Kidney (tissue), 14 donors: ENCODE measurements around the gene DENND5B. TPM values are rescaled to one million over a fixed set of nuclear protein-coding genes. Genes with fewer than 3 reads are reported as not detected.

Source experiments
- DNase-seq, 5 donors: peaks; one replicate each; pipeline ENCODE4 v3.0.0-alpha.2; 2013 to 2020
- FAIRE-seq: peaks from 2 replicates; lab custom pipeline; 2012; peaks lifted over from hg19 to GRCh38; lab: Jason Lieb, UNC
- H3K27ac ChIP-seq, 2 donors: one replicate each; pipeline ENCODE4 v1.7.0; 2013; ENCODE audit warnings: low read depth in 2 of 2, low read length in 2 of 2, inconsistent platforms in 1 of 2
- H3K27me3 ChIP-seq: one replicate; pipeline ENCODE4 v1.7.1; 2013; ENCODE audit warnings: low read length, inconsistent platforms; ENCODE audit not compliant: control insufficient read depth, insufficient read depth
- H3K36me3 ChIP-seq, 3 donors: one replicate each; pipeline versions ENCODE4 v1.7.0 to v1.7.1; 2013; ENCODE audit warnings: low read length in 3 of 3, control low read depth in 1 of 3, inconsistent platforms in 1 of 3; ENCODE audit not compliant: insufficient read depth in 3 of 3, control insufficient read depth in 2 of 3
- H3K4me1 ChIP-seq, 3 donors: one replicate each; pipeline versions ENCODE4 v1.7.0 to v1.7.1; 2013; ENCODE audit warnings: low read length in 3 of 3, inconsistent platforms in 1 of 3, low read depth in 1 of 3; ENCODE audit not compliant: control insufficient read depth in 2 of 3, insufficient read depth in 2 of 3
- H3K4me3 ChIP-seq, 3 donors: one replicate each; pipeline versions ENCODE4 v1.7.0 to v1.8.1; 2013; ENCODE audit warnings: low read length in 3 of 3, control low read depth in 1 of 3, inconsistent platforms in 1 of 3
- H3K9ac ChIP-seq, 3 donors: one replicate each; pipeline versions ENCODE4 v1.7.0 to v1.7.1; 2013; ENCODE audit warnings: low read length in 3 of 3, control low read depth in 1 of 3, inconsistent platforms in 1 of 3
- H3K9me3 ChIP-seq, 3 donors: one replicate each; pipeline versions ENCODE4 v1.7.0 to v1.7.1; 2013; ENCODE audit warnings: low read length in 3 of 3, control low read depth in 1 of 3, inconsistent platforms in 1 of 3; ENCODE audit not compliant: control insufficient read depth in 2 of 3, insufficient read depth in 1 of 3
- intact Hi-C: fragments of 100-400 bp; cut with DNase I; formaldehyde crosslinking; loops from one replicate; pipeline ENCODE4 v1.11.1; 2022
- polyA plus RNA-seq: library from polyadenylated mRNA; stranded (reverse); fragments of 350-450 nt; fragmentation: Illumina TruSeq; extraction: RNeasy Lipid Tissue Mini Kit (QIAGEN cat#74804); gene quantifications from one replicate; pipeline ENCODE4 v1.2.3, GENCODE V29; 2014; ENCODE audit warnings: low read depth, low replicate concordance; ENCODE audit not compliant: insufficient read depth
- total RNA-seq: library from RNA; stranded (reverse); fragmentation: NEBNext Ultra II Directional; extraction: Animal tissue kit (Norgen Biotek cat#: 25700); gene quantifications from one replicate; pipeline ENCODE4 v1.2.1, GENCODE V29; 2021
- TF ChIP-seq, protein P1 (sequence below): IDR thresholded peaks from 3 replicates; pipeline ENCODE4 v1.5.1; 2012; ENCODE audit warnings: mild to moderate bottlenecking, moderate library complexity, borderline replicate concordance; ENCODE audit not compliant: insufficient read depth; ENCODE audit errors: extremely low read depth
- donor health status: control.
- donor health status: control.
- donor health status: control.
- donor health status: control.
- donor health status: control.
- donor health status: DM: yes; HTN: yes; CAD: no.
- donor health status: Normal renal cell carcinoma (clear cell type).

Gene DENND5B
- total and polyA plus RNA-seq, 2 donors from 2014 or later, result 2.9 to 14.1 TPM

DNA sequence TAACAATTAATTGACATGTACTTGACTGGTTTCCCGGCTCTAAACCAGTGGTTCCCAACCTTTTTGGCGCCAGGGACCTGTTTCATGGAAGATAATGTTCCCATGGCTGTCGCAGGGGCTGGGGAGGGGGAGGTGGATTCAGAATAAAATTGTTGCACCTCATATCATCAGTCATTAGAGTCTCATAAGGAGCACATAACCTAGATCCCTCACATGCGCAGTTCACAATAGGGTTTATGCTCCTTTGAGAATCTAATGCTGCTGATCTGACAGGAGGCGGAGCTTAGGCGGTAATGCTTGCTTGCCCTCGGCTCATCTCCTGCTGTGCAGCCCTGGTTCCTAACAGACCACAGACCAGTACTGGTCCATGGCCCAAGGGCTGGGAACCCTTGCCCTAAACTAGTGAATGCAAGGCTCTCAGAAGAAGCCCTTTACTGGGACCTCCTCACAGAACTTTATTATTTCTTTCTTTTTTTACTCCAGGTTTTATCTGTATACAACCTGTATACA lies 178.6 kb downstream of the DENND5B start:
- intact Hi-C loops, result no loop called here
- DNase-seq (no peak), FAIRE-seq (no peak)
- Histone ChIP-seq H3K27me3 (no peaks in the 10 kb centered on the region), H3K4me1 (no peaks in the 10 kb centered on the region), H3K36me3 (peaks cover 3 to 7% (median 5%) of the 10 kb centered on the region in 3 donors), H3K4me3 (no peak overlapping the region), H3K27ac (no peak overlapping the region), H3K9me3 (no peaks in the 10 kb centered on the region), H3K9ac (no peak overlapping the region)
- TF ChIP-seq, protein P1, sequence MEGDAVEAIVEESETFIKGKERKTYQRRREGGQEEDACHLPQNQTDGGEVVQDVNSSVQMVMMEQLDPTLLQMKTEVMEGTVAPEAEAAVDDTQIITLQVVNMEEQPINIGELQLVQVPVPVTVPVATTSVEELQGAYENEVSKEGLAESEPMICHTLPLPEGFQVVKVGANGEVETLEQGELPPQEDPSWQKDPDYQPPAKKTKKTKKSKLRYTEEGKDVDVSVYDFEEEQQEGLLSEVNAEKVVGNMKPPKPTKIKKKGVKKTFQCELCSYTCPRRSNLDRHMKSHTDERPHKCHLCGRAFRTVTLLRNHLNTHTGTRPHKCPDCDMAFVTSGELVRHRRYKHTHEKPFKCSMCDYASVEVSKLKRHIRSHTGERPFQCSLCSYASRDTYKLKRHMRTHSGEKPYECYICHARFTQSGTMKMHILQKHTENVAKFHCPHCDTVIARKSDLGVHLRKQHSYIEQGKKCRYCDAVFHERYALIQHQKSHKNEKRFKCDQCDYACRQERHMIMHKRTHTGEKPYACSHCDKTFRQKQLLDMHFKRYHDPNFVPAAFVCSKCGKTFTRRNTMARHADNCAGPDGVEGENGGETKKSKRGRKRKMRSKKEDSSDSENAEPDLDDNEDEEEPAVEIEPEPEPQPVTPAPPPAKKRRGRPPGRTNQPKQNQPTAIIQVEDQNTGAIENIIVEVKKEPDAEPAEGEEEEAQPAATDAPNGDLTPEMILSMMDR, result no peak

DNA sequence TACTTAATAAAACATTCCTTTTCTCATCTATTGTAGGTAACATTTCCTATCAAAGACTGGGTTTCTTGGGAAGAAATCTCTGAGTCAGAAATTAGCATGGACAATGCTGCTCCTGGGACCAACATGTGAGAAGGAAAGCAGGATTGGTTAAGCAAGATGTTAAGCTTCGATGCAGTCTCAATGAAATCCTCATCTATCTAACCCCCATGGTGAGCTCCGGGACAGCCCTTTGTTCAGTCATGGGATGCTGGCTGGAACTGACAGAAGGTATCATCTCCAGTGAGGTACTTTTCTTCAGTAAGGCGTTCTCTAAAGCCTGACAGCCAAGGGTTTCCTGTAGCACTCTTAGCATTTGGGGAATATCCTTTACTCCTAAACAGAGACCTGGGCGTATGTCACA lies 182.2 kb downstream of the DENND5B start:
- Histone ChIP-seq H3K27ac (no peak overlapping the region), H3K4me1 (no peaks in the 10 kb centered on the region), H3K4me3 (no peak overlapping the region), H3K9me3 (no peaks in the 10 kb centered on the region), H3K27me3 (no peaks in the 10 kb centered on the region), H3K9ac (no peak overlapping the region), H3K36me3 (peaks cover 3 to 6% (median 5%) of the 10 kb centered on the region in 3 donors)
- TF ChIP-seq, protein P1, result no peak
- intact Hi-C loops, result no loop called here
- FAIRE-seq (no peak), DNase-seq (no peak)

DNA sequence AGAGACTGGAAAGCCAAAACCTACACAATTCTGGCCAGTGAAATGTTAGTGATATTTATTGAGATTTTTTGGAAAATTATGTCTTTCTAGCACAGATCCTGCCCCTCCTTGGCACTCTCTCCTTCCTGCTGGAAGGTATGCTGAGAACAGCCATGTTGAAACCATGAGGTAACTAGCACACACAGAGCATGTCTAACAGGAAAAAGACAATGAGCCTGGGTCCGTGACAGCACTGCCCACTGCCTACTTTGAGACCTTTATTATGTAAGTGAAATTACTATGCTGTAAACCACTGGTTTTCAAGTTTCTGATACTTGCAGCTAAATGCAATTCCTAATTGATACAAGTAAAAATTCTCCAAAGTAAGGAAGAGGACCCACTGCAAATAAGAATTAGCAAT lies 183.4 kb downstream of the DENND5B start:
- DNase-seq, result no peak
- Histone ChIP-seq H3K4me1 (no peaks in the 10 kb centered on the region), H3K36me3 (peaks cover 0 to 3% (median 0%) of the 10 kb centered on the region in 3 donors), H3K27ac (no peak overlapping the region), H3K9ac (no peak overlapping the region), H3K27me3 (no peaks in the 10 kb centered on the region), H3K9me3 (no peaks in the 10 kb centered on the region), H3K4me3 (no peak overlapping the region)
- no peak for FAIRE-seq
- intact Hi-C loops, result no loop called here
- TF ChIP-seq, protein P1, result no peak

DNA sequence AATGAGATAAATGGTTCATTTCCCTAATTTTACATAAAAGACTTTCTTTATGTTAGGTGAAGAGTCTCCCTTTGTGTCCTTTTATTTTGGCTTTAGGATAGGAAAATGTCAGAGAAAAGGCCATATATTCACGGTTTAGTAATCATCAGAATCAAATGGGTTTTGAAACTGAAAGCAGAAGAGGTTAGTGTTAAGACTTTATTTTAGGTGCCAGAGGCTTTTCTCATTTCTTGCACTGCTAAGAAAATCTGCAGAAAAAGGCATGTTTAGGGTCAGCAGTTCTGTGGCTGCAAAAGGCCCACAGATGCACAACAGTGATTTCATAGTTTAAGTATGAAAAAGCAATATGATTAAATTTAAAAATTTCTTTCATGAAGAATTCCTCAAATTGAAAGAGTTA lies 184.6 kb downstream of the DENND5B start:
- TF ChIP-seq, protein P1, result no peak
- no peaks in the 10 kb centered on the region for H3K9me3 ChIP-seq
- DNase-seq, result no peak
- no peaks in the 10 kb centered on the region for H3K27me3 ChIP-seq
- H3K4me3 ChIP-seq, result no peak overlapping the region
- H3K36me3 ChIP-seq, result peaks cover 0 to 6% (median 3%) of the 10 kb centered on the region in 3 donors
- H3K4me1 ChIP-seq, result no peaks in the 10 kb centered on the region
- H3K9ac ChIP-seq, result no peak overlapping the region
- H3K27ac ChIP-seq, result no peak overlapping the region
- intact Hi-C loops, result no loop called here
- FAIRE-seq, result no peak
